HepG2 (cell line): Measurements from ENCODE around the gene SLC11A1. TPM values are rescaled to one million over a fixed set of nuclear protein-coding genes. Genes with fewer than 3 reads are reported as not detected.

Source experiments
- FOXP4 ChIP-seq: sonication (generic); formaldehyde crosslinking; IDR thresholded peaks from 2 replicates; pipeline ENCODE4 v1.4.0; 2020; ENCODE audit warnings: missing genetic modification reagents
- HOXA7 ChIP-seq: sonication (generic); formaldehyde crosslinking; IDR thresholded peaks from 2 replicates; pipeline ENCODE4 v1.8.1; 2022; ENCODE audit warnings: mild to moderate bottlenecking, missing genetic modification reagents, moderate library complexity
- MAZ ChIP-seq, 2 experiments: sonication (generic) in 1 of 2; formaldehyde crosslinking in 1 of 2; IDR thresholded peaks; 2 replicates each; pipeline versions ENCODE4 v1.5.0 to v1.6.1; 2012 to 2020; ENCODE audit warnings: low read depth in 2 of 2, mild to moderate bottlenecking in 2 of 2, borderline replicate concordance in 1 of 2, improper control_type of control experiment in 1 of 2, low read length in 1 of 2, missing genetic modification reagents in 1 of 2, moderate library complexity in 1 of 2
- NFIC ChIP-seq: IDR thresholded peaks from 2 replicates; pipeline ENCODE4 v1.6.1; 2012; ENCODE audit warnings: mild to moderate bottlenecking, low read length, inconsistent platforms
- PAX8 ChIP-seq: sonication (generic); formaldehyde crosslinking; IDR thresholded peaks from 2 replicates; pipeline ENCODE4 v1.8.0; 2022; ENCODE audit warnings: mild to moderate bottlenecking, missing genetic modification reagents, borderline replicate concordance
- SIN3A ChIP-seq: IDR thresholded peaks from 2 replicates; pipeline ENCODE4 v1.6.1; 2011; ENCODE audit warnings: low read depth, mild to moderate bottlenecking, control low read depth, low read length, borderline replicate concordance
- SMC3 ChIP-seq: IDR thresholded peaks from 2 replicates; pipeline ENCODE4 v1.6.1; 2011; ENCODE audit warnings: low read length, improper control_type of control experiment
- ZBTB2 ChIP-seq: sonication (generic); formaldehyde crosslinking; IDR thresholded peaks from 2 replicates; pipeline ENCODE4 v1.8.0; 2022; ENCODE audit warnings: low read depth, missing genetic modification reagents
- ZFP90 ChIP-seq: sonication (generic); formaldehyde crosslinking; IDR thresholded peaks from 2 replicates; pipeline ENCODE4 v1.8.0; 2022; ENCODE audit warnings: missing genetic modification reagents, mild to moderate bottlenecking, inconsistent platforms, borderline replicate concordance
- ZNF768 ChIP-seq: sonication (generic); formaldehyde crosslinking; IDR thresholded peaks from 2 replicates; pipeline ENCODE4 v1.4.0; 2020; ENCODE audit warnings: missing genetic modification reagents
- polyA plus RNA-seq, 8 experiments: library from polyadenylated mRNA; depleted of rRNA in 3 of 8; stranded (reverse) in 7 of 8; unstranded in 1 of 8; fragments of >200 nt; fragmentation: Illumina TruSeq in 4 of 8; extraction: Trizol in 4 of 8; gene quantifications; 2 replicates each; pipeline versions ENCODE4 v1.2.1 to v1.2.3, GENCODE V29; 2011 to 2016; ENCODE audit warnings: low read depth in 4 of 8, missing spikeins in 1 of 8, mixed read lengths in 1 of 8; ENCODE audit not compliant: insufficient read depth in 1 of 8
- total RNA-seq, 5 experiments: library from RNA; depleted of rRNA; stranded (reverse); fragments of >200 nt; fragmentation: Illumina TruSeq; extraction: Trizol; gene quantifications; 2 replicates each; pipeline ENCODE4 v1.2.3, GENCODE V29; 2016; ENCODE audit warnings: low read depth in 1 of 5
- TF ChIP-seq, protein P1 (sequence below), 2 experiments: sonication (generic) in 1 of 2; formaldehyde crosslinking in 1 of 2; IDR thresholded peaks; 2 replicates each; pipeline versions ENCODE4 v1.4.0 to v1.6.1; 2018 to 2020; ENCODE audit warnings: missing genetic modification reagents in 2 of 2, borderline replicate concordance in 1 of 2, low read depth in 1 of 2, mild to moderate bottlenecking in 1 of 2, missing biosample characterization in 1 of 2
- TF ChIP-seq, protein P2 (sequence below): sonication (generic); formaldehyde crosslinking; conservative IDR thresholded peaks from 2 replicates; pipeline ENCODE4 v1.4.0; 2020; ENCODE audit warnings: missing genetic modification reagents
- TF ChIP-seq, protein P3 (sequence below): sonication (generic); formaldehyde crosslinking; IDR thresholded peaks from 2 replicates; pipeline ENCODE4 v1.4.0; 2020; ENCODE audit warnings: missing genetic modification reagents
- TF ChIP-seq, protein P4 (sequence below): IDR thresholded peaks from 2 replicates; pipeline ENCODE4 v1.6.1; 2016; ENCODE audit warnings: missing compliant biosample characterization, missing genetic modification reagents, borderline replicate concordance

The SLC11A1 gene
- total and polyA plus RNA-seq, 2 of the 13 experiments (the other 11 are each of a cell fraction or from before 2014, with no cell fraction given), result 0.33 to 2.3 TPM

DNA sequence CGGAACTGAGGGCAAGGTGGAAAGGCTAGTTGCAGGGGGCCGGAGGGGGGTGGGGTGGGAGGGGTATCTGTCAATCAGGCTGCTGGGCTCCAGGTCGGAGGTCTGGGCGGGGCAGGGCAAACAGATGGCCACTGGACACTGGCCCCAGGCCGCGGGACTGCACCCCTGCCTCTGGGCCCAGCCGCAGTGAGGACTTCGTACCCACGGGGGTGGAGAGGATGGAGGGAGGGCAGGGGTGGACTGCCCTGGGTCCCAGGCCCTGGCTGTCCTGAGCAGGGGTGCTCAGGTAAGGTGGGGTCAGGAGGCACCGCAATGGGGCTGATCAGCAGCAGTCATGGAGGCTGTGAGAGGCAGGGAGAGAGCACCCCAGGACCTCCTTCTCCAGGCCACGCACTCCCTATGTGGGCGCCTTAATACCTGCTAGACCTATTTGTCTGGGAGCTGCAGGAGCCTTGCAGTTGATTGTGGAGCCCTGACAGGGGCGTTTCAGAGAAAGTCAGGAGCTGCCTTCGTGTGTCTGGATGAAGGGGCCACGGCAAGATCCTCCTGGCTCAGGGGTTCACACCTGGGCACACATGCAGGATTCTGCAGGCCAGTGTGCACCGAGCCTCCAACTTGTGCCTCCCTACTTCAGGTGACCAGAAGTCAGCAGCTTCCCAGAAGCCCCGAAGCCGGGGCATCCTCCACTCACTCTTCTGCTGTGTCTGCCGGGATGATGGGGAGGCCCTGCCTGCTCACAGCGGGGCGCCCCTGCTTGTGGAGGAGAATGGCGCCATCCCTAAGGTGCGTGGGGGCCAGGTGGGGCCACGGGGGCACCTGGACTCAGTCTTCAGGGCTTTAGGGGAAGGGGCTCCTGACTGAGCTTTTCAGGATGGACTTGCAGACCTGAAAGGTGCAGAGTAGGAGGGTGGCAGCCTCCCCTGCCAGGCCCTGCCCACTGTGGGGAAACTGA, 19.1 kb downstream of the SLC11A1 start (continued):
- TF ChIP-seq, protein P1, sequence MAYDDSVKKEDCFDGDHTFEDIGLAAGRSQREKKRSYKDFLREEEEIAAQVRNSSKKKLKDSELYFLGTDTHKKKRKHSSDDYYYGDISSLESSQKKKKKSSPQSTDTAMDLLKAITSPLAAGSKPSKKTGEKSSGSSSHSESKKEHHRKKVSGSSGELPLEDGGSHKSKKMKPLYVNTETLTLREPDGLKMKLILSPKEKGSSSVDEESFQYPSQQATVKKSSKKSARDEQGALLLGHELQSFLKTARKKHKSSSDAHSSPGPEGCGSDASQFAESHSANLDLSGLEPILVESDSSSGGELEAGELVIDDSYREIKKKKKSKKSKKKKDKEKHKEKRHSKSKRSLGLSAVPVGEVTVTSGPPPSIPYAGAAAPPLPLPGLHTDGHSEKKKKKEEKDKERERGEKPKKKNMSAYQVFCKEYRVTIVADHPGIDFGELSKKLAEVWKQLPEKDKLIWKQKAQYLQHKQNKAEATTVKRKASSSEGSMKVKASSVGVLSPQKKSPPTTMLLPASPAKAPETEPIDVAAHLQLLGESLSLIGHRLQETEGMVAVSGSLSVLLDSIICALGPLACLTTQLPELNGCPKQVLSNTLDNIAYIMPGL (CRISPR knock-in tag; IDR thresholded peaks at IDR 0.05; ENCODE audit: borderline replicate concordance in 1 of 2, low read depth in 1 of 2), result peak; percentile 71 to 80; a peak in 3 of 4 replicates
- TF ChIP-seq, protein P2, sequence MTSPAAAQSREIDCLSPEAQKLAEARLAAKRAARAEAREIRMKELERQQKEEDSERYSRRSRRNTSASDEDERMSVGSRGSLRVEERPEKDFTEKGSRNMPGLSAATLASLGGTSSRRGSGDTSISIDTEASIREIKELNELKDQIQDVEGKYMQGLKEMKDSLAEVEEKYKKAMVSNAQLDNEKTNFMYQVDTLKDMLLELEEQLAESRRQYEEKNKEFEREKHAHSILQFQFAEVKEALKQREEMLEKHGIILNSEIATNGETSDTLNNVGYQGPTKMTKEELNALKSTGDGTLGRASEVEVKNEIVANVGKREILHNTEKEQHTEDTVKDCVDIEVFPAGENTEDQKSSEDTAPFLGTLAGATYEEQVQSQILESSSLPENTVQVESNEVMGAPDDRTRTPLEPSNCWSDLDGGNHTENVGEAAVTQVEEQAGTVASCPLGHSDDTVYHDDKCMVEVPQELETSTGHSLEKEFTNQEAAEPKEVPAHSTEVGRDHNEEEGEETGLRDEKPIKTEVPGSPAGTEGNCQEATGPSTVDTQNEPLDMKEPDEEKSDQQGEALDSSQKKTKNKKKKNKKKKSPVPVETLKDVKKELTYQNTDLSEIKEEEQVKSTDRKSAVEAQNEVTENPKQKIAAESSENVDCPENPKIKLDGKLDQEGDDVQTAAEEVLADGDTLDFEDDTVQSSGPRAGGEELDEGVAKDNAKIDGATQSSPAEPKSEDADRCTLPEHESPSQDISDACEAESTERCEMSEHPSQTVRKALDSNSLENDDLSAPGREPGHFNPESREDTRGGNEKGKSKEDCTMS, result no peak
- TF ChIP-seq, protein P3, sequence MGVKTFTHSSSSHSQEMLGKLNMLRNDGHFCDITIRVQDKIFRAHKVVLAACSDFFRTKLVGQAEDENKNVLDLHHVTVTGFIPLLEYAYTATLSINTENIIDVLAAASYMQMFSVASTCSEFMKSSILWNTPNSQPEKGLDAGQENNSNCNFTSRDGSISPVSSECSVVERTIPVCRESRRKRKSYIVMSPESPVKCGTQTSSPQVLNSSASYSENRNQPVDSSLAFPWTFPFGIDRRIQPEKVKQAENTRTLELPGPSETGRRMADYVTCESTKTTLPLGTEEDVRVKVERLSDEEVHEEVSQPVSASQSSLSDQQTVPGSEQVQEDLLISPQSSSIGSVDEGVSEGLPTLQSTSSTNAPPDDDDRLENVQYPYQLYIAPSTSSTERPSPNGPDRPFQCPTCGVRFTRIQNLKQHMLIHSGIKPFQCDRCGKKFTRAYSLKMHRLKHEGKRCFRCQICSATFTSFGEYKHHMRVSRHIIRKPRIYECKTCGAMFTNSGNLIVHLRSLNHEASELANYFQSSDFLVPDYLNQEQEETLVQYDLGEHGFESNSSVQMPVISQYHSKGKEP (CRISPR knock-in tag), result 0 out of 2 replicates have a peak, but pooled peaks have one; percentile 14
- TF ChIP-seq HOXA7 (CRISPR knock-in tag) (no peak), ZNF768 (CRISPR knock-in tag) (no peak), SIN3A (no peak), FOXP4 (peak; percentile 89), NFIC (no peak), ZBTB2 (CRISPR knock-in tag) (peak; percentile 16; the same call in 1 of the 2 replicates), SMC3 (no peak), ZFP90 (no peak; the same call in 1 of the 2 replicates), PAX8 (peak; percentile 92; the same call in 1 of the 2 replicates), MAZ (IDR thresholded peaks at IDR 0.05; ENCODE audit: borderline replicate concordance, low read depth, low read length) (peak; percentile 90), MAZ (CRISPR knock-in tag; IDR thresholded peaks at IDR 0.05; ENCODE audit: low read depth) (peak; percentile 99)
- TF ChIP-seq, protein P4, sequence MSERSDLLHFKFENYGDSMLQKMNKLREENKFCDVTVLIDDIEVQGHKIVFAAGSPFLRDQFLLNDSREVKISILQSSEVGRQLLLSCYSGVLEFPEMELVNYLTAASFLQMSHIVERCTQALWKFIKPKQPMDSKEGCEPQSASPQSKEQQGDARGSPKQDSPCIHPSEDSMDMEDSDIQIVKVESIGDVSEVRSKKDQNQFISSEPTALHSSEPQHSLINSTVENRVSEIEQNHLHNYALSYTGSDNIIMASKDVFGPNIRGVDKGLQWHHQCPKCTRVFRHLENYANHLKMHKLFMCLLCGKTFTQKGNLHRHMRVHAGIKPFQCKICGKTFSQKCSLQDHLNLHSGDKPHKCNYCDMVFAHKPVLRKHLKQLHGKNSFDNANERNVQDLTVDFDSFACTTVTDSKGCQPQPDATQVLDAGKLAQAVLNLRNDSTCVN (CRISPR knock-in tag), result 0 out of 2 replicates have a peak, but pooled peaks have one; percentile 36
